SH-SY5Y (cell line): Measurements from ENCODE around the gene EFCAB8.

Experiments used
- GATA2 ChIP-seq: IDR thresholded peaks from 2 replicates; pipeline ENCODE4 v1.6.1; 2011; ENCODE audit warnings: mild to moderate bottlenecking, low read depth, low read length
- GATA3 ChIP-seq: IDR thresholded peaks from 2 replicates; pipeline ENCODE4 v1.6.1; 2011; ENCODE audit warnings: low read depth, mild to moderate bottlenecking, low read length, moderate library complexity

DNA sequence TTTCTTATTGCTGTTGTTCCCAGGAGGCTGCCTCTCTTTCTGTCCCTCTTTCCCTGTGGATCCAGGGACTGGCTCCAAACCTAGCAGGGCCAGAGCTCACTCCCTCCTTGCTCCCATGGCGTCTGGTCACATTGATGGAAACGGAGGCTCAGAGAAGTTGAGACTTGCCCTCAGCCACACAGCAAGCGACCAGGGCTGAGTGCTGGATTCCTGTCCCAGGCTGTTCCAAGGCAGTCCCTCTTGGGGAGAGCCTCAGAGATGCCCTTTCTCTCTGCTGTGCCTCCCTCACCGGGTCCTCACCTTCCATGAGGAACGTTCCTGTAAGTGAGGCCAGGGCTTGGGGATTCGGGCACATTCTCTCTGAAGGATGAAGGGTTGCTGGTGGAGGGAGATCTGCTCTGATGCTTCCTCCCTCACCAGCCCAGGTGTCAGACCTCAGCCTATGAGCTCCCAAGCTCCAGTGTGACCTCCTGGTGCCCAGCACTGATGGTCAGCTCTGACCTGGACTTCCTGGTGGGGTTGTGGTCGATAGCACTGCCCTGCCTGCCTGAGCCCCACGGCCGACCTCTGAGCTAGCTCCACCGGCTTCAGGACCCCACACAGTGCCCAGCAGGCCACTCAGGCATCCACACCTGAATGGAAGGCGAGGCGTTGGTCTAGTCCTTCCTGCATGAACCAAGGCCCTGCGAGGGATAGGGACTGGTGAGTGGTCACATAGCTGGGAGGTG lies 118.7 kb downstream of the EFCAB8 start:
- no peak for TF ChIP-seq GATA2
- no peak for TF ChIP-seq GATA3
